Measurements from ENCODE around the gene RCSD1.

RCSD1 gene

DNA sequence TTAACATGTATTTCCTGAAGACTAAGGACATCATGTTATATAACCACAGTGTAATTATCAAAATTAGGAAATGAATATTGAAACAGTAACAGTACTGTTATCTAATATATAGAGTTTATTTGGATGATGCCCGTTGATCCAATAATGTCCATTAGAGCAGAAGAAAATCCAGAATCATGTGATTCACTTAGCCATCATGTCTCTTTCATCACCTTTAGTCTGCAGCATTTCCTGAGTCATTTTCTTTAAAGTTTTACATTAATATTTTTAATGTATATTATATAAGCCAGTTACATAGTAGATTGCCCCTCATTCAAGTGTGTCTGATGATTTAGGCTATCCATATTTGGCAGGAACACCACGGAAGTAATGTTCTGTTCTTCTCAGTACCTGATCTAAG lies 120.6 kb downstream of the RCSD1 start:
- DNase-seq (ENCODE audit: low read depth): no peak
- H3K4me3 ChIP-seq (ENCODE audit: low read depth, low read length): no peak overlapping the region
- no peak for TF ChIP-seq CTCF (IDR thresholded peaks at IDR 0.05; ENCODE audit: control insufficient read depth, extremely low read depth, insufficient read depth)

DNA sequence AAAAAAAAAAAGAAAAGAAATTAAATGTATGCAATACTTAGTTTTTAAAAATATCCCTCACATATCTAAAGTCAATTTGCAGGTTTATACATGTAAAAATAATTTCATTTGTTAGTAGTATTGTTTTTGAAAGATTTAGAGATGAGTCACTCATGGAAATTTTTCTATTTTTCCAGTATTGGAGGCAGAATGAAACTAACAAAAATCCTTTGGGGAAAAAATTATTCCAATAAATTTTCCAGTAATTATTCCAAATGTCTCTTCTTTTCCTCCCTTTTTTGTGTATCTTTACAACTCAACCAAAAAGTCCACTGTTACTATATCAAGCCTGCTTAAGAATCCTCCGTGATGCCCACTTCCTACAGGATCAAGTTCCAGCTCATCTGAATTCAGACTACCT lies 121.6 kb downstream of the RCSD1 start:
- TF ChIP-seq CTCF (IDR thresholded peaks at IDR 0.05; ENCODE audit: control insufficient read depth, extremely low read depth, insufficient read depth): no peak
- DNase-seq (ENCODE audit: low read depth): no peak
- no peak overlapping the region for H3K4me3 ChIP-seq (ENCODE audit: low read depth, low read length)

GRCh38 chr1:167752219-167752985 lies 122.4 kb downstream of the RCSD1 start:
- TF ChIP-seq CTCF (IDR thresholded peaks at IDR 0.05; ENCODE audit: control insufficient read depth, extremely low read depth, insufficient read depth): no peak
- H3K4me3 ChIP-seq (ENCODE audit: low read depth, low read length): no peak overlapping the region
- DNase-seq (ENCODE audit: low read depth): no peak

DNA sequence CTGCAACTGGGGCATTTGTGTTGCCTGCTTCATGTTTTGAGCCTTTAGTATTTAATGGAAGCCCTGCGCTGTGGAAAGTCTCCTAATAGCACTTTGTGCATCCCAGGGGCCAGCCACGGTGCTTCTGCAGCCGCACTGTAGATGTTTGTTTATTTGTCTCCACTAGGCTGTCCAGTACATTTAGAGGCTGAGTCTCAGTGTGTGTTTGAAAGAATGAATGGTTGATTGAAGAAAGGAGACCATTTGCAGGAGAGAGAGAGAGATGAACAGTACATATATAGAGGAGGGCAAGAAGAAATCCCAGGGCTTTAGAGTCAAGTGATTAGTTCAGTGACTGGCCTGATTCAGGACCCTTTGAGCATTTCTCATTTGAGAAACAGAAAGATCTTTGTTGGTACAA lies 125.6 kb downstream of the RCSD1 start:
- H3K4me3 ChIP-seq (ENCODE audit: low read depth, low read length): no peak overlapping the region
- no peak for DNase-seq (ENCODE audit: low read depth)
- no peak for TF ChIP-seq CTCF (IDR thresholded peaks at IDR 0.05; ENCODE audit: control insufficient read depth, extremely low read depth, insufficient read depth)

Measured in LNCaP clone FGC (cell line).